Adrenal gland (tissue), 12 donors: ENCODE measurements around the gene RP2. TPM values are rescaled to one million over a fixed set of nuclear protein-coding genes. Genes with fewer than 3 reads are reported as not detected.

Experiments
- DNase-seq, 7 donors: peaks; one replicate each; pipeline ENCODE4 v3.0.0-alpha.2; 2019 to 2020
- H3K27ac ChIP-seq, 5 donors: fragments of 200-600 bp; sonication (generic) in 4 of 5; 1 replicate in 3 of 5; 2 replicates in 2 of 5; pipeline versions ENCODE4 v1.5.1 to v1.8.0; 2016 to 2020; ENCODE audit warnings: mild to moderate bottlenecking in 1 of 5
- H3K27me3 ChIP-seq: fragments of 200-600 bp; 2 replicates; pipeline ENCODE4 v1.8.0; 2021
- H3K36me3 ChIP-seq, 2 donors: fragments of 200-600 bp; replicated peaks in 1 of 2; 1 replicate in 1 of 2; 2 replicates in 1 of 2; pipeline versions ENCODE4 v1.5.1 to v1.8.0; 2018 to 2022
- H3K4me1 ChIP-seq, 2 donors: fragments of 200-600 bp; replicated peaks in 1 of 2; 1 replicate in 1 of 2; 2 replicates in 1 of 2; pipeline versions ENCODE4 v1.5.1 to v1.8.0; 2018 to 2021
- H3K4me3 ChIP-seq, 4 donors: fragments of 200-600 bp; sonication (generic) in 3 of 4; one replicate each; pipeline ENCODE4 v1.5.1; 2016 to 2018
- H3K9me3 ChIP-seq, 3 donors: fragments of 200-600 bp; sonication (generic) in 1 of 3; replicated peaks in 1 of 3; 1 replicate in 2 of 3; 2 replicates in 1 of 3; pipeline versions ENCODE4 v1.5.1 to v1.8.0; 2016 to 2021
- CTCF ChIP-seq, 6 experiments: fragments of 450-650 bp in 4 of 6; fragments of 200-600 bp in 2 of 6; sonication (generic) in 1 of 6; IDR thresholded peaks; 1 replicate in 5 of 6; 2 replicates in 1 of 6; pipeline versions ENCODE4 v1.5.1 to v1.8.0; 2016 to 2021; ENCODE audit warnings: antibody characterized with exemption in 6 of 6, mild to moderate bottlenecking in 2 of 6, moderate library complexity in 1 of 6
- POLR2A ChIP-seq, 2 donors: fragments of 450-650 bp; IDR thresholded peaks; one replicate each; pipeline ENCODE4 v1.6.1; 2017; ENCODE audit warnings: antibody characterized with exemption in 2 of 2, mild to moderate bottlenecking in 2 of 2, moderate library complexity in 1 of 2
- WGBS, 4 donors: extraction: QIAGEN DNeasy Blood & Tissue Kit in 2 of 4; methylation state at CpG; one replicate each; pipeline versions ENCODE4 v1.1.5 to v1.1.7; 2013 to 2017; 5-methylcytosine and 5-hydroxymethylcytosine counted together
- intact Hi-C, 2 donors: fragments of 100-400 bp; cut with DNase I; formaldehyde crosslinking; loops; one replicate each; pipeline versions ENCODE4 v1.14.1 to v1.15.0; 2022 to 2023
- polyA plus RNA-seq, 3 donors: library from polyadenylated mRNA; stranded (reverse); fragments of 200-250 nt in 2 of 3; fragments of 350-450 nt in 1 of 3; fragmentation: Illumina TruSeq in 1 of 3; extraction: RNeasy Lipid Tissue Mini Kit (QIAGEN cat#74804) in 1 of 3; gene quantifications; one replicate each; pipeline ENCODE4 v1.2.3, GENCODE V29; 2013 to 2014
- total RNA-seq, 9 donors: library from RNA; depleted of rRNA in 4 of 9; stranded (reverse); fragments of >200 nt in 4 of 9; fragments of 120-200 nt in 1 of 9; fragmentation: NEBNext Ultra II Directional in 1 of 9; extraction: Animal tissue kit (Norgen Biotek cat#: 25700) in 1 of 9; gene quantifications; one replicate each; pipeline versions ENCODE4 v1.1.0 to v1.2.4, GENCODE V29; 2013 to 2023
- donor health status: healthy with polysubstance abuse.
- donor health status: Bipolar disorder and iron deficiency.
- donor health status: DM: yes; HTN: yes; CAD: no.
- donor health status: DM: no; HTN: no; CAD: no.
- donor health status: DM: no; HTN: no; CAD: no.
- donor health status: DM: yes; HTN: yes; CAD: no.

Gene RP2
- total and polyA plus RNA-seq, 12 donors = 3.0 to 20.2 (median 11.7) TPM

DNA sequence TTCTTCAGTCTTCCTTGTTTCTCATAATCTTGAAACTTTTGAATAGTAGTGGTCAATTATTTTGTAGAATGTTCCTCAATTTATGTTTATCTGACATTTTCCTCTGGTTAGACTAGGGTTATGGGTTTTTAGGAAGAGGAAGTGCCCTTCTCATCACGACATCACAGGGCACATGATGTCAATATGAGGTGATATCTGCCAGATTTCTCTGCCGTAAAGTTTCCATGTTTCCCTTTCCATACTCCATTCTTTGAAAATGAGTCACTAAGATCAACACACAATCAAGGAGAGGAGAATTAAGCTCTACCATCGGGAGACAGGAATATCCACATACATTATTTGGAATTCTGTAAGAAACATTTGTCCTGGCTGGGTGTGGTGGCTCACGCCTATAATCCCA is 28.4 kb downstream of the RP2 start:
- TF ChIP-seq POLR2A (IDR thresholded peaks at IDR 0.05) (no peak), CTCF (IDR thresholded peaks at IDR 0.05) (no peak)
- Histone ChIP-seq H3K4me1 (no peaks in the 10 kb centered on the region), H3K9me3 (no peaks in the 10 kb centered on the region), H3K27me3 (no peaks in the 10 kb centered on the region), H3K4me3 (no peak overlapping the region), H3K27ac (peak overlapping the region in 2 of 5 donors; percentile 25 to 36), H3K36me3 (no peaks in the 10 kb centered on the region)
- whole genome bisulfite sequencing, 4 donors = 31 to 72% (median 58%) methylated on average over 2 to 4 of the region's 4 CpGs
- no peak for DNase-seq
- intact Hi-C loops = no loop called here

DNA sequence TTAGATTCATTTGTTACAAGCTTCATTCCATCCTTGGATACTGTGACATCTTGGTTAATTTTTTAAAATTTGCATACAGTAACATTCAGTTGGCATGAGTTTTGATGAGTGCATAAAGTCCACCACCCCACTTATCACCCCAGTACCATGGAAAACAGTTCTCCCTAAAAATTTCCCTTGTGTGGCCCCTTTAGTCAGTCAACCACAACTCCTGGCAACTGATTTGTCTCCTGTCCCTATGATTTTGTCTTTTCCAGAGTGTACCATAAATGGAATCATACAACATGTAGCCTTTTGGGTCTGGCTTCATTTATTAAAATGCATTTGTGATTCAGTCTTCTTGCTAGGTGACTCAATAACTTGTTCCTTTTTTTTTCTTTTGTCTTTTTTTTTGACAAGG is 29.9 kb downstream of the RP2 start:
- TF ChIP-seq POLR2A (IDR thresholded peaks at IDR 0.05) = no peak
- no peak for TF ChIP-seq CTCF (IDR thresholded peaks at IDR 0.05)
- Histone ChIP-seq H3K4me3 (no peak overlapping the region), H3K27ac (no peak overlapping the region), H3K36me3 (no peaks in the 10 kb centered on the region), H3K4me1 (no peaks in the 10 kb centered on the region), H3K9me3 (no peaks in the 10 kb centered on the region), H3K27me3 (no peaks in the 10 kb centered on the region)
- intact Hi-C loops = no loop called here
- DNase-seq = no peak

GRCh38 chrX:46873746-46874145 is 36.9 kb downstream of the RP2 start:
- no peak for DNase-seq
- H3K27ac ChIP-seq = no peak overlapping the region
- WGBS, 4 donors = 37 to 80% (median 62%) methylated on average over 2 of the region's 2 CpGs
- intact Hi-C loops = no loop called here
- H3K4me1 ChIP-seq = peaks cover 0 to 4% of the 10 kb centered on the region in 2 donors
- no peak for TF ChIP-seq POLR2A (IDR thresholded peaks at IDR 0.05)
- TF ChIP-seq CTCF (IDR thresholded peaks at IDR 0.05) = no peak
- H3K36me3 ChIP-seq = no peaks in the 10 kb centered on the region
- no peaks in the 10 kb centered on the region for H3K27me3 ChIP-seq
- no peaks in the 10 kb centered on the region for H3K9me3 ChIP-seq
- H3K4me3 ChIP-seq = no peak overlapping the region

DNA sequence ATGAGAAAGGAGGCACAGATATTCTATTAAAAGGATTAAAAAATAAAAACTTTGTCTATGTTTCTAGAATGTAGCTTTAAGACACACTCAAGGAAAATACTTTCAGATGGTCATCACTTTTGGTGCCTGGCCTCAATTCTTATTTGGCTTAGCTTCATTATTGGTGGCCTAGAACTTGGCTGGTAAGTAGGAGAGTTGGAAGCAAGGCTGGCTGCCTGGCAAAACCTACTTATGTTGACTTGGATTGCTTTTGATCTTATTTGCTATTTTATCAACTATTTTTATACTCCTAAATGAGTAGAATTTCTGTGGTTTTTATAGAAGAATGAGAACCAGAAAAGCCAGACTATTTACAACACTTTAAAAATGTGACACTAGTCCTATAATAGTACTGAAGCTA is 40.1 kb downstream of the RP2 start:
- intact Hi-C loops = no loop called here

More for the DNA sequence above, 40.1 kb downstream of the RP2 start:
- no peak overlapping the region for H3K27ac ChIP-seq
- H3K27me3 ChIP-seq = no peaks in the 10 kb centered on the region
- TF ChIP-seq CTCF (IDR thresholded peaks at IDR 0.05) (no peak), POLR2A (IDR thresholded peaks at IDR 0.05) (no peak)
- no peak overlapping the region for H3K4me3 ChIP-seq
- DNase-seq = no peak
- no peaks in the 10 kb centered on the region for H3K36me3 ChIP-seq
- peaks cover 0 to 4% of the 10 kb centered on the region in 2 donors for H3K4me1 ChIP-seq
- no peaks in the 10 kb centered on the region for H3K9me3 ChIP-seq
